T47D (cell line): Measurements from ENCODE around the gene SIPA1L3.

Experiments used
- DNase-seq, 2 experiments: peaks; one replicate each; pipeline versions ENCODE4 v3.0.0 to v3.0.0-alpha.2; 2011 to 2012; ENCODE audit warnings: low read depth in 1 of 2, low spot score in 1 of 2
- JUND ChIP-seq: IDR thresholded peaks from 2 replicates; pipeline ENCODE4 v1.6.1; 2012; ENCODE audit warnings: low read depth
- in situ Hi-C: cut with HindIII; loops from 2 replicates; pipeline ENCODE4 v1.10.0; 2016; ENCODE audit warnings: low sequenced_read_pairs, low pct_unique_long_range_greater_than_20kb

The SIPA1L3 gene

GRCh38 chr19:38135150-38135998 lies 228.4 kb downstream of the SIPA1L3 start:
- DNase-seq: no peak
- in situ Hi-C loops: no loop called here

GRCh38 chr19:38139122-38139521 lies 232.1 kb downstream of the SIPA1L3 start:
- DNase-seq: no peak
- in situ Hi-C loops: no loop called here
- TF ChIP-seq JUND: no peak

More at GRCh38 chr19:38135150-38135998, 228.4 kb downstream of the SIPA1L3 start:
- TF ChIP-seq JUND: no peak

GRCh38 chr19:38141108-38141507 lies 234.1 kb downstream of the SIPA1L3 start:
- no peak for TF ChIP-seq JUND
- DNase-seq: no peak
- in situ Hi-C loops: no loop called here

- no peak for TF ChIP-seq JUND
- DNase-seq: peak; percentile 48 to 54
- in situ Hi-C loops: no loop called here
These were observed 235.4 kb downstream of the SIPA1L3 start for GRCh38 chr19:38142176-38143035.

GRCh38 chr19:38143847-38144246 lies 236.8 kb downstream of the SIPA1L3 start:
- no peak for DNase-seq
- in situ Hi-C loops: no loop called here
- TF ChIP-seq JUND: no peak

GRCh38 chr19:38144667-38145066 lies 237.7 kb downstream of the SIPA1L3 start:
- no peak for DNase-seq
- in situ Hi-C loops: no loop called here
- TF ChIP-seq JUND: no peak

- in situ Hi-C loops: no loop called here
These were observed 238.6 kb downstream of the SIPA1L3 start for GRCh38 chr19:38145623-38146022.

GRCh38 chr19:38148337-38148736 lies 241.3 kb downstream of the SIPA1L3 start:
- in situ Hi-C loops: no loop called here
- DNase-seq: peak in 1 of 2 experiments; percentile 26
- TF ChIP-seq JUND: no peak

More at GRCh38 chr19:38145623-38146022, 238.6 kb downstream of the SIPA1L3 start:
- no peak for TF ChIP-seq JUND
- no peak for DNase-seq

DNA sequence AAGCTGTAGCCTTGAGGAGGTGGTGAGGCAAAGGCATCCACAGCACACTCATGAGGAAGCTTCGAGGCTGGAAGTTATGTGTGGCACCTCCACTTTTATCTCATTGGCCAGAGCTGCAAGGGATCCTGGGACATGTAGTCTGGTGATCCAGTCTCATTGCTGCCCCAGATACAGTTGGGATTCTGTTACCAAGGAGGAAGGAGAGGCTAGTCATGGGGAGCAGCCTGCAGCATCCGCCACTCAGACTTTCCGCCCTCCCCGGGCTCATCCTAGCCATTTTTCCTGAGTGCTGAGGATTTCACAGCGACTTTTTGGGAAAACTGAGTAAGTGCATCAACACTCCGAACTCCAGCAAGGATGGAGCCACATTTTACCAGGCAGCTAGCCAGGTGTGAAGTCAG lies 242.7 kb downstream of the SIPA1L3 start:
- in situ Hi-C loops: no loop called here
- peak in 1 of 2 experiments; percentile 9 for DNase-seq
- TF ChIP-seq JUND: no peak

- in situ Hi-C loops: no loop called here
- no peak for DNase-seq
- no peak for TF ChIP-seq JUND
These were observed 244.2 kb downstream of the SIPA1L3 start for GRCh38 chr19:38151242-38151641.

GRCh38 chr19:38152461-38153379 lies 245.7 kb downstream of the SIPA1L3 start:
- no peak for TF ChIP-seq JUND
- DNase-seq: no peak
- in situ Hi-C loops: no loop called here

GRCh38 chr19:38155453-38155852 lies 248.4 kb downstream of the SIPA1L3 start:
- no peak for TF ChIP-seq JUND
- in situ Hi-C loops: no loop called here
- DNase-seq: no peak
